GM12878 (cell line): ENCODE data around the gene HCAR3. TPM values are rescaled to one million over a fixed set of nuclear protein-coding genes. Genes with fewer than 3 reads are reported as not detected.
"Not testable (repeated sequence)": the region's sequence is repeated elsewhere in the genome, so short reads cannot be mapped to it uniquely, and the experiment has no call there.

ENCODE experiments used
- ATAC-seq: fragments of 200-7000 bp; cut with Tn5 transposase; 3 replicates; pipeline ENCODE4 v1.9.1; 2020; ENCODE audit warnings: mild to moderate bottlenecking, moderate library complexity
- Bru-seq: library from RNA; stranded (reverse); fragments of 400-500 nt; gene quantifications from one replicate; lab custom pipeline; 2021; lab: Mats Ljungman, UMichigan
- BruChase-seq, 2 experiments: library from RNA; stranded (reverse); fragments of 400-500 nt; gene quantifications; one replicate each; lab custom pipeline; 2021; lab: Mats Ljungman, UMichigan
- BruUV-seq: library from RNA; stranded (reverse); fragments of 400-500 nt; replicated peaks from 2 replicates; lab custom pipeline; 2021; lab: Mats Ljungman, UMichigan
- CTCF ChIA-PET: fragments of 300-600 bp; sonication (Branson Sonifier 250); formaldehyde crosslinking; extraction: SDS; loops from one replicate; lab custom pipeline; 2021; ENCODE audit warnings: inconsistent platforms; lab: Yijun Ruan, JAX
- POLR2A ChIA-PET: fragments of 350-600 bp; formaldehyde crosslinking; extraction: SDS; loops from one replicate; lab custom pipeline; 2021; ENCODE audit warnings: inconsistent platforms; lab: Charles Lee
- RAD21 ChIA-PET: fragments of 300-600 bp; sonication (Branson Sonifier 250); formaldehyde crosslinking; loops from one replicate; lab custom pipeline; 2023; ENCODE audit warnings: antibody characterized with exemption; ENCODE audit not compliant: unreplicated experiment; lab: Charles Lee
- SMC1A ChIA-PET: fragments of 300-600 bp; sonication (Branson Sonifier 250); formaldehyde crosslinking; loops from one replicate; lab custom pipeline; 2023; ENCODE audit not compliant: unreplicated experiment, uncharacterized antibody; lab: Charles Lee
- DNase-seq: peaks from one replicate; pipeline ENCODE4 v3.0.0-alpha.2; 2011; ENCODE audit warnings: low read depth, low spot score
- FAIRE-seq: peaks from 3 replicates; lab custom pipeline; 2011; peaks lifted over from hg19 to GRCh38; lab: Jason Lieb, UNC
- H2AFZ ChIP-seq: 2 replicates; pipeline ENCODE4 v1.6.0; 2011; ENCODE audit warnings: low read depth, low read length, control low read depth; ENCODE audit not compliant: control insufficient read depth
- H3K27ac ChIP-seq: 2 replicates; pipeline ENCODE4 v1.5.1; 2011; ENCODE audit warnings: control low read depth; ENCODE audit not compliant: control insufficient read depth, insufficient read depth
- H3K27me3 ChIP-seq, 2 experiments: replicated peaks in 1 of 2; 2 replicates each; pipeline versions ENCODE4 v1.6.0 to v1.6.1; 2011; ENCODE audit warnings: low read length in 1 of 2; ENCODE audit not compliant: control insufficient read depth in 2 of 2, insufficient read depth in 2 of 2
- H3K36me3 ChIP-seq, 2 experiments: 2 replicates each; pipeline ENCODE4 v1.5.1; 2011; ENCODE audit warnings: low read length in 1 of 2; ENCODE audit not compliant: control insufficient read depth in 2 of 2, insufficient read depth in 2 of 2
- H3K4me1 ChIP-seq: 2 replicates; pipeline ENCODE4 v1.6.1; 2011; ENCODE audit warnings: mild to moderate bottlenecking, low read length, moderate library complexity, mixed read lengths; ENCODE audit not compliant: control insufficient read depth, insufficient read depth
- H3K4me2 ChIP-seq: 2 replicates; pipeline ENCODE4 v1.6.0; 2011; ENCODE audit warnings: control low read depth; ENCODE audit not compliant: control insufficient read depth, insufficient read depth
- H3K4me3 ChIP-seq: fragments of 200-600 bp; sonication (generic); 2 replicates; pipeline ENCODE4 v1.5.1; 2016
- H3K79me2 ChIP-seq: 2 replicates; pipeline ENCODE4 v1.6.0; 2011; ENCODE audit warnings: low read length; ENCODE audit not compliant: control insufficient read depth, insufficient read depth
- H3K9ac ChIP-seq: 2 replicates; pipeline ENCODE4 v1.8.0; 2011; ENCODE audit warnings: low read length, control low read depth, mixed read lengths; ENCODE audit not compliant: control insufficient read depth, insufficient read depth
- H3K9me3 ChIP-seq: replicated peaks from 3 replicates; pipeline ENCODE4 v1.5.1; 2011; ENCODE audit warnings: mild to moderate bottlenecking, low read length; ENCODE audit not compliant: control insufficient read depth, insufficient read depth
- H4K20me1 ChIP-seq: 2 replicates; pipeline ENCODE4 v1.6.0; 2011; ENCODE audit not compliant: control insufficient read depth, insufficient read depth
- POU2F2 ChIP-seq: IDR thresholded peaks from 3 replicates; pipeline ENCODE4 v1.6.1; 2011; ENCODE audit warnings: low read depth, mild to moderate bottlenecking, low read length, borderline replicate concordance
- ZNF384 ChIP-seq: IDR thresholded peaks from 2 replicates; pipeline ENCODE4 v1.6.1; 2012; ENCODE audit warnings: low read depth, mild to moderate bottlenecking, low read length, improper control_type of control experiment, borderline replicate concordance
- WGBS: methylation state at CpG from one replicate; pipeline ENCODE4 v1.1.6; 2016; ENCODE audit warnings: low lambda C conversion rate; ENCODE audit not compliant: insufficient replicate concordance, insufficient coverage; ENCODE audit errors: missing lambda C conversion rate; 5-methylcytosine and 5-hydroxymethylcytosine counted together
- in situ Hi-C: fragments of 300-500 bp; cut with MboI; formaldehyde crosslinking; loops from 9 replicates; pipeline ENCODE4 v1.14.3; 2018; ENCODE audit warnings: mixed read lengths
- intact Hi-C: fragments of 100-400 bp; cut with micrococcal nuclease; formaldehyde crosslinking; loops from one replicate; pipeline ENCODE4 v1.14.2; 2022; ENCODE audit not compliant: unreplicated experiment
- long read RNA-seq, 2 experiments: library from polyadenylated mRNA; unstranded; transcript quantifications; one replicate each; pipeline ENCODE4 v2.0.0, GENCODE V29; 2019 to 2020
- polyA minus RNA-seq, 3 experiments: library from RNA; depleted of rRNA, polyadenylated mRNA; stranded (reverse); fragments of >200 nt; gene quantifications; 2 replicates each; pipeline ENCODE4 v1.2.3, GENCODE V29; 2011
- polyA plus RNA-seq, 11 experiments: library from polyadenylated mRNA; depleted of rRNA in 4 of 11; unstranded in 6 of 11; stranded (reverse) in 5 of 11; fragments of >200 nt; fragmentation: Nextera tagmentation in 4 of 11; fragmentation: Illumina TruSeq in 1 of 11; extraction: Ambion mirVana in 4 of 11; extraction: Trizol in 1 of 11; gene quantifications; 1 replicate in 1 of 11; 2 replicates in 10 of 11; pipeline versions ENCODE4 v1.2.1 to v1.2.3, GENCODE V29; 2011 to 2016; ENCODE audit warnings: inconsistent platforms in 2 of 11, missing spikeins in 2 of 11, low read depth in 1 of 11
- total RNA-seq, 4 experiments: library from RNA; depleted of rRNA in 3 of 4; stranded (reverse); fragments of >200 nt in 3 of 4; fragmentation: Illumina TruSeq in 1 of 4; extraction: Trizol in 1 of 4; gene quantifications; 2 replicates each; pipeline versions ENCODE4 v1.2.1 to v1.2.3, GENCODE V29; 2013 to 2021

Gene HCAR3
- total RNA-seq (2013; cell fraction: nucleolus; rRNA removed), result 1.2 and 1.3 TPM in 2 replicates
- total RNA-seq (2014; rRNA removed) (1.0 and 1.2 TPM in 2 replicates), total RNA-seq (2014; rRNA removed; fragmentation: Illumina TruSeq; extraction: Trizol) (2.0 and 2.4 TPM in 2 replicates), total RNA-seq (2021) (1.9 and 2.2 TPM in 2 replicates), polyA plus RNA-seq (2011; rRNA removed) (0.50 and 0.57 TPM in 2 replicates), polyA plus RNA-seq (2014; fragmentation: Illumina TruSeq; extraction: Trizol) (2.4 and 3.1 TPM in 2 replicates), polyA plus RNA-seq (2014; fragmentation: Nextera tagmentation; extraction: Ambion mirVana) (1 to 10 TPM; 2.2 to 3.0 TPM), polyA plus RNA-seq (2014; rRNA removed) (1.5 and 2.4 TPM in 2 replicates), polyA plus RNA-seq (2016; fragmentation: Nextera tagmentation; extraction: Ambion mirVana) (1 to 10 TPM; 1.6 to 2.2 TPM), polyA minus RNA-seq (2011; rRNA and poly(A)+ RNA removed) (1.2 and 1.5 TPM in 2 replicates), Bru-seq, nascent RNA (percentile 55 among the genes with signal in this experiment), BruChase-seq, experiment 1, labeled RNA remaining after a 6-hour chase (percentile 42 among the genes with signal in this experiment), BruChase-seq, experiment 2, labeled RNA remaining after a 2-hour chase (percentile 56 among the genes with signal in this experiment)
- 0.79 TPM for polyA plus RNA-seq (2011; ENCODE audit: low read depth)
- polyA plus RNA-seq (2011; cell fraction: cytosol; rRNA removed), result 0.61 and 0.69 TPM in 2 replicates
- 0.32 and 0.46 TPM in 2 replicates for polyA plus RNA-seq (2011; cell fraction: nucleus; rRNA removed)
- polyA plus RNA-seq (2012), result 1.4 and 1.6 TPM in 2 replicates
- polyA minus RNA-seq (2011; cell fraction: cytosol; rRNA and poly(A)+ RNA removed), result not detected in 2 replicates
- polyA minus RNA-seq (2011; cell fraction: nucleus; rRNA and poly(A)+ RNA removed), result 0.60 and 1.1 TPM in 2 replicates
- long read RNA-seq, experiment 1, partial matches to known transcripts, result 0 of 1 reads
- long read RNA-seq, experiment 1, other reads (novel, unspliced or antisense), result 0 of 1 reads
- long read RNA-seq, experiment 2, transcript HCAR3-201 (1 exons, 2,137 nt), result major isoform, 10 of 10 reads
- long read RNA-seq, experiment 2, partial matches to known transcripts, result 0 of 10 reads
- long read RNA-seq, experiment 2, other reads (novel, unspliced or antisense), result 0 of 10 reads

- peak; percentile 3; the same call in 2 of the 3 replicates for ATAC-seq
- H3K27me3 ChIP-seq, in situ Hi-C loops, BruUV-seq, H3K9me3 ChIP-seq, POLR2A ChIA-PET, H2AFZ ChIP-seq, DNase-seq, SMC1A ChIA-PET, H3K9ac ChIP-seq, intact Hi-C loops, H3K36me3 ChIP-seq, RAD21 ChIA-PET, H3K4me3 ChIP-seq, CTCF ChIA-PET, H3K27ac ChIP-seq, H3K79me2 ChIP-seq, H4K20me1 ChIP-seq, FAIRE-seq: not testable (repeated sequence)
- Histone ChIP-seq H3K4me1 (peaks cover 24% of the 10 kb centered on the region), H3K4me2 (peak within 1 kb of the TSS; percentile 33; the same call in 1 of the 2 replicates)
- TF ChIP-seq ZNF384, result peak; percentile 27; the same call in 1 of the 2 replicates
- TF ChIP-seq POU2F2, result 0 out of 3 replicates have a peak, but pooled peaks have one; percentile 56
- WGBS, result 1% methylated on average over 9 of the region's 10 CpGs
These were observed at the start of gene HCAR3 for GRCh38 chr12:122716658-122717057. HCAR3 (minus strand) TSS chr12:122716811; CDS start chr12:122716737, 74 bp downstream.
